HG03575 (cell line): ENCODE results near the gene ZNF263.
"Not testable (repeated sequence)": the region's sequence is repeated elsewhere in the genome, so short reads cannot be mapped to it uniquely, and the experiment has no call there.

Experiments used
- ATAC-seq: cut with Tn5 transposase; IDR thresholded peaks from one replicate; pipeline ENCODE4 v1.9.1; 2021; ENCODE audit not compliant: unreplicated experiment, insufficient number of reproducible peaks, low FRiP score; ENCODE audit errors: extremely low read depth

The ZNF263 gene

GRCh38 chr16:3264137-3265036 lies 18.9 kb upstream of the ZNF263 start:
- peak; percentile 52 for ATAC-seq

- ATAC-seq, result no peak
Measured at GRCh38 chr16:3266873-3267537, 16.3 kb upstream of the ZNF263 start.

DNA sequence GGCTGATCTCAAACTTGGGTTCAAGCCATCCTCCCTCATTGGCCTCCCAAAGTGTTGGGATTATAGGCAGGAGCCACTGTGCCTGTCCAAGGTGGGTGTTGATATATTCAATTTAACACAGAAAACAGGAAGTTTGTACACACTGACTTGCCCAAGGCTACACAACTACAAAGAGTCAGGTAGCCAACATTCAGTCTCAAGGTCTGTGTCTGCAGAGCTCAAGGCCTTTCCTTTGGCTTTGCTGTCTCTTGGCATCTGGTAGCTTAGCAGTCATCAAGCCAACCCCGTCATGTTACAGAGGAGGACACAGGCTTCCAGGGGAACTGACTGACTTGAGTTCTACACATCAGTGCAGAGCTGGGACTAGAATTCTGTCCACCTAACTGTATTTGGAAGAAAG lies 15.0 kb upstream of the ZNF263 start:
- no peak for ATAC-seq

DNA sequence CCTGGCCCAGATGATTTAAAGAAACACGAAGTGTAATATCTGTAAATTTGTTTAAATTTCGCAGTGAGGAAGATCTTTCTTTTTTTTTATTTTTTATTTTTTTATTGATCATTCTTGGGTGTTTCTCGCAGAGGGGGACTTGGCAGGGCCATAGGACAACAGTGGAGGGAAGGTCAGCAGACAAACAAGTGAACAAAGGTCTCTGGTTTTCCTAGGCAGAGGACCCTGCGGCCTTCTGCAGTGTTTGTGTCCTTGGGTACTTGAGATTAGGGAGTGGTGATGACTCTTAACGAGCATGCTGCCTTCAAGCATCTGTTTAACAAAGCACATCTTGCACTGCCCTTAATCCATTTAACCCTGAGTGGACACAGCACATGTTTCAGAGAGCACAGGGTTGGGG lies 12.6 kb upstream of the ZNF263 start:
- not testable (repeated sequence) for ATAC-seq

DNA sequence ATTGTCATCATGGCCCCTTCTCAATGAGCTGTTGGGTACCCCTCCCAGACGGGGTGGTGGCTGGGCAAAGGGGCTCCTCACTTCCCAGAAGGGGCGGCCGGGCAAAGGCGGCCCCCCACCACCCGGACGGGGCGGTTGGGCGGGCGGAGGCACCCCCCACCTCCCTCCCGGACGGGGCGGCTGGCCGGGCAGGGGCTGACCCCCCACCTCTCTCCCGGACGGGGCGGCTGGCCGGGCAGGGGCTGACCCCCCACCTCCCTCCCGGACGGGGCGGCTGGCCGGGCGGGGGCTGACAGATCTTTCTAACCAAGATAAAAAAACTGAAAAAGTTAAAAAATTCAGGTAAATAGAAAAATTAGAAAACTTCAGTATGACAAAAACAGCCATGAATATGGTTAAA lies 12.0 kb upstream of the ZNF263 start:
- ATAC-seq, result not testable (repeated sequence)

GRCh38 chr16:3274490-3274889 lies 8.8 kb upstream of the ZNF263 start:
- ATAC-seq, result no peak

DNA sequence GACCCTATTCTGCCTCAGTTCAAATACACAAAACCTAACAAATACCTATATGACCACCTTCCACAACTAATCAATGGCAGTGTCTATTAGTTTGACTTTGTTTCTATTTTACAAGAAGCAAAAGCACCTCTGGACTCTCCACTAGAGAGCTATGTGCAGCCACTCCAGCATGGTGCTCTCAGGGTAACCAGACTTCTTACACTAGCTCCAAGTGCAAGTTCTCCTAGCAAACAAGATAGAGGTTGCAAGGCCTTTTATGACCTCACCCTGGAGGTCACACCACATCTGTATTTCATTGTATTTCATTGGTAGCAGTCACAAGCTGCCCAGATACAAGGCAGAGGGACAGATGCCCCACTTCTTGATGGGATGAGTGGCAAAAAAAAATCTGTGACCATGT lies 8.3 kb upstream of the ZNF263 start:
- no peak for ATAC-seq

- ATAC-seq, result no peak
Measured at GRCh38 chr16:3276679-3277078, 6.6 kb upstream of the ZNF263 start.

DNA sequence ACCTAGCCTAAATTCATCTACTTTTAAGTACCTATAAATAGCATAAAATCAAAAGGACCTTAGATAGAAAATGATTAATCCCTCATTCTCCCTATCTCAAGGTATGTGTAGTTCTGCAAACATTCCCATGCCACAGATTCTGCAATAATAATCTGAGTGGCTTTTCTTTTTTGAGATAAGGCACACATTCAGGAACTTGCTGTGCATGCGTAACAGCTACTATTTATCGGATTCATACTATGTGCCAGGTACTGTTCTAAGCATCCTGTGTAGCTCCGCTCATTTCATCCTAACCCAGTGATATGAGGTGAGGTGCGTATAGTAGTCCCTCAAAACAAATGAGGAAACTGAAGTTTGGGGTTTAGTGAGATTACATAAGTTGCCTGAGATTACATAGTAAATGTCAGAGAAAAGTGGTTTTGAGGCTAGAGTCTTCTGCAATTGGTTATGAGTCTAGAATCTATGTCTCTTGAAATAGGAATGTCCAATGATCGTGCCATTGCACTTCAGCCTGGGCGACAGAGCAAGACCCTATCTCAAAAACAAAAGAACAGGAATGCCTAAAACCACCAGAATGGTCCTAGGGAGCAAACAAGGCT lies 2.0 kb upstream of the ZNF263 start:
- no peak for ATAC-seq

DNA sequence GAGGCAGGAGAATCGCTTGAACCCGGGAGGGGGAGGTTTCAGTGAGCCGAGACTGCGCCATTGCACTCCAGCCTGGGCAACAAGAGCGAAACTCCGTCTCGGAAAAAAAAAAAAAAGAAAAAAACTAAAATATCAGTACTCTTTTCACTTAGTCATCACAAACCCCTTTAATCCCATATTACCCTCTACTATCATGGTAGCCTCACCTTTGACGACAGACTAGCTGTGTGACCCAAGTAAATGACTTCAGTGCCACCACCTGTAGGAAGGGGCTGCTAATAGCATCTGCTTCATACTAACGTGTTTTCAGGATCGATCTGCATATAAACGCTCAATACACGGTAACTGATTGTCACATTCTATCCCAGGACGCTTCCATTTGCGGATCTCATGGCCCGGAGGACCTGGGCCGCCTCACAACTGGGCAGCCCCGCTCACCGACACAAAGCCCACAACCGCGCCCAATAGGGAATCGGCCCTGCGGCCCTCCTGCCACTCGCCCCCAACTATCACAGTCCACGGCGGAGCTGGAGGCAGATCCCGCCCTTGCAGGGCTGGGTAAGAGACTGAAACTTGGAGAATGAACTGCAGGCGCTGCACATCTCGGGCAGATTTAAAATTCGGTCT lies 1.1 kb upstream of the ZNF263 start:
- no peak for ATAC-seq

- ATAC-seq, result no peak
Measured at GRCh38 chr16:3283543-3284447, 504 bp downstream of the ZNF263 start.

DNA sequence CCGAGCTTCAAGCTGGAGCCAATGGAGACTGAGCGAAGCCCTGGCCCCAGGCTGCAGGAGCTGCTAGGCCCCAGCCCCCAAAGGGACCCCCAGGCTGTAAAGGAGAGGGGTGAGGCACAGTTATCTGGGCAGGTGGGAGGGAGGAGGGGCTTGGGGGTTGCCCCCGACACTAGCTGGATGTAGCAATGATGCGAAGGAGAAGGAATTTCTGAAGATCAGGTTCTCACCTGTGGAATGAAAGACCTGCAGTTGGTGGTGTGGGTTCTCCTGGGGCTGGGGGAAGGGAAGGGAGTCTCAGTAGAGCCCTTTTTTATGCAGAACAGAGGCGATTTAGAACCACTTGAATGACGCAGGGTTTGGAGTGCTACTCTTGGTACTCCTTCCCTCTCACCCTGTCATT lies 1.8 kb downstream of the ZNF263 start:
- no peak for ATAC-seq

GRCh38 chr16:3289998-3290673 lies 6.8 kb downstream of the ZNF263 start:
- ATAC-seq, result no peak

- no peak for ATAC-seq
Measured at GRCh38 chr16:3292604-3293003, 9.3 kb downstream of the ZNF263 start.

DNA sequence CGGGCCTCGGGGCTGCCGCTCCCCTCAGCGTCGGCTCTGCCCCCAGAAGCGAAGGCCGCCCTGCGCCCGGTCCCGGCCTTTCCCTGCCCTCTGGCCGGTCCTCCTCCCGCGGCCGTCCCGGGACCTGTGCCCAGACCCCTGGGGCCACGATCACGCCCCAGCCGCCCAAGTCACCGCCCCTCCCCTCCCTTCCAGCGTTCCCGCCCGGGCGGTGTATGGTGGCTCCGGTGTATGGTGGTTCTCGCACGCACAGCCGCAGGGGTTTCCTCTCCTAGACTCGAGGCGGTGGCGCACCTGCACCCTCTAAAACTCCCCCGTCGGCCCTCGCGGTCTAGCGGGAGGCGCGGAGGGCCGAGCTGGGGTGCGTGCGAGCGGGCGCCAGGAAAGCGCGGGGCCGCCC lies 11.9 kb downstream of the ZNF263 start:
- no peak for ATAC-seq

DNA sequence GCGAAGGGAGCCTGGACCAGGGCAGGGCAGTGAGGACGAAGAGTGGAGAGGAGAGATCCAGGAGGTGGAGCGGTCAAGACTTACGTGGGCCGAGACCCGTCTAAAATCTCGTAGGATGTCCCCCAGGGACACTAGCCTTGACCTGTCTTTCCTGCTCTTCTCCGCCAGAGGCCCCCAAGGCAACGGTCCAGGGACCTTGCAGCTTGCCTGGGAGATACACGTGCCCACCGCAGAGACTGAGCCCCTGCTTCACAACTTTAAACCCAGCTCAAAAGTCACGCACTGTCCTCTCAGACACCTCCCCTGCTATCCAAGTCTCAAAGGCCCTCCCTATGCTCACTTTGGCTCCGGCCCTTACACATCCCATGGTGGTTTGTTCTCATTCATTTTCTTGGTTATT lies 12.5 kb downstream of the ZNF263 start:
- no peak for ATAC-seq

DNA sequence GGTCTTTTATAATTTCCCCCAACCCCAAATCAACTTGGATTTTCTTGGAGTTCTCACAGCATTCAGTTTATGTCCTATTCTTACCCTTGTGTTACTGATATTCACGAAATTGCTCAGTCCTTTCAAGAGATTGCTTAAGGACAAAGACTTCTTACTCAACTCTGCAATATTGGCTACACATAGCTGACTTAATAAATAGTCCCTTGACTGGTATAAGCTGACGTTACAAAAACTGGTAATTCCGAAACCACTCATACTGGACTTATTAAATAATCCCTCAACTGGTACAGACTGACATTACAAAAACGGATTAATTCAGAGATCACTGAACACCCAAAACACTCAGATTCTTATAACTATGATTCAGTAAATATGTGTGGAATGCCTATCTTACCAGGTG lies 21.1 kb downstream of the ZNF263 start:
- ATAC-seq, result no peak
